ENCODE results near the gene ZNF280C.

The ZNF280C gene

GRCh38 chrX:130174045-130174704, 94.5 kb downstream of the ZNF280C start:
- no peak for DNase-seq

GRCh38 chrX:130173190-130173895, 95.4 kb downstream of the ZNF280C start:
- no peak for DNase-seq

GRCh38 chrX:130172127-130172845, 96.4 kb downstream of the ZNF280C start:
- DNase-seq = no peak

- no peak for DNase-seq
These were observed 97.1 kb downstream of the ZNF280C start, which contains the start of gene RAB33A for GRCh38 chrX:130171446-130172126. Gene RAB33A, plus strand, starts transcription at chrX:130171962. Its CDS starts 101 bp downstream, at chrX:130172063.

- DNase-seq = no peak
These were observed 97.8 kb downstream of the ZNF280C start for GRCh38 chrX:130170752-130171445.

- DNase-seq = no peak
These were observed 101.7 kb downstream of the ZNF280C start for GRCh38 chrX:130167040-130167439.

GRCh38 chrX:130166503-130166777, 102.3 kb downstream of the ZNF280C start:
- no peak for DNase-seq

- DNase-seq = peak; percentile 89
These were observed 102.8 kb downstream of the ZNF280C start, which contains the start of gene AIFM1 for GRCh38 chrX:130165703-130166502. Gene AIFM1, minus strand, starts transcription at chrX:130165841. Its CDS starts 185 bp downstream, at chrX:130165656.

GRCh38 chrX:130165181-130165702, 103.5 kb downstream of the ZNF280C start:
- no peak for DNase-seq

GRCh38 chrX:130163398-130163797, 105.3 kb downstream of the ZNF280C start:
- no peak for DNase-seq

GRCh38 chrX:130162094-130162735, 106.5 kb downstream of the ZNF280C start:
- no peak for DNase-seq

GRCh38 chrX:130159776-130160175, 108.9 kb downstream of the ZNF280C start:
- no peak for DNase-seq

GRCh38 chrX:130158311-130158710, 110.4 kb downstream of the ZNF280C start:
- DNase-seq = no peak

- no peak for DNase-seq
These were observed 113.1 kb downstream of the ZNF280C start for GRCh38 chrX:130155564-130155963.

Data from NCI-H2029 (cell line).